ENCODE data around the gene MTCH1.

GRCh38 chr6:36978421-36979346, 7.3 kb downstream of the MTCH1 start:
- TF ChIP-seq POLR2A (IDR thresholded peaks at IDR 0.05) (no peak), CTCF (IDR thresholded peaks at IDR 0.05) (no peak), POLR2AphosphoS5 (IDR thresholded peaks at IDR 0.05) (no peak)
